Tibial nerve (tissue), 4 donors: ENCODE results near the gene CSNK2B.

Source experiments
- CTCF ChIP-seq, 5 experiments: fragments of 200-600 bp in 3 of 5; fragments of 450-650 bp in 2 of 5; sonication (generic) in 3 of 5; IDR thresholded peaks; one replicate each; pipeline ENCODE4 v1.5.1; 2016 to 2019; ENCODE audit warnings: antibody characterized with exemption in 5 of 5, mild to moderate bottlenecking in 3 of 5, moderate library complexity in 2 of 5
- EP300 ChIP-seq, 2 donors: sonication (generic); formaldehyde crosslinking; IDR thresholded peaks; one replicate each; pipeline ENCODE4 v1.6.1; 2017; ENCODE audit warnings: antibody characterized with exemption in 2 of 2, mild to moderate bottlenecking in 1 of 2

DNA sequence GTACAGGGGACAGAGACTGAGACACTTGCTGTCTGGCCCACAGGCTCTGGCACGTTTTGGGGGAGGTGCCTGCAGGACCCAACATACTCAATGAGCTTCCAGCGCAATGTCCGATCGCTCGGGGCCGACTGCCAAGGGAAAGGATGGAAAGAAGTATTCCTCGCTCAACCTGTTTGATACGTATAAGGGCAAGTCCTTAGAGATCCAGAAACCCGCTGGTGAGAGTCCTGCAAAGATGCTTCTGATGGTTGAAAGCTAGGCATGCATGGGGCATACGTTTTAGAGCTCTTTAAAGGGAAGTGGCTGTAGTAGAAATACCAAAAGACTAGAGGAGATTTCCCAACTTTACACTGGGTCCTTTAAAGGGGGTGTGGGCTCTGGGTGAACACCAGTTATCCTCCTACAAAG lies 43.2 kb upstream of the CSNK2B start:
- TF ChIP-seq CTCF (IDR thresholded peaks at IDR 0.05) (no peak), EP300 (IDR thresholded peaks at IDR 0.05) (no peak)
